Keratinocyte (primary cell): Measurements from ENCODE around the gene ACD.

ENCODE experiments used
- CTCF ChIP-seq, 3 experiments: IDR thresholded peaks in 1 of 3; conservative IDR thresholded peaks in 1 of 3; optimal IDR thresholded peaks in 1 of 3; 2 replicates in 2 of 3; 3 replicates in 1 of 3; pipeline versions ENCODE3 to v1.5.1; 2011; ENCODE audit warnings: low read length in 3 of 3, mild to moderate bottlenecking in 3 of 3, moderate library complexity in 2 of 3, control low read depth in 1 of 3, inconsistent platforms in 1 of 3; ENCODE audit not compliant: insufficient read depth in 2 of 3; ENCODE audit errors: extremely low read depth in 1 of 3
- EZH2 ChIP-seq: IDR thresholded peaks from one replicate; pipeline ENCODE4 v1.6.1; 2012; ENCODE audit warnings: inconsistent platforms, mild to moderate bottlenecking, low read length, moderate library complexity

GRCh38 chr16:67694611-67695010 is 34.6 kb upstream of the ACD start:
- TF ChIP-seq CTCF (optimal IDR thresholded peaks at IDR 0.05 in 1 of 3, IDR thresholded peaks at IDR 0.05 in 1 of 3, conservative IDR thresholded peaks at IDR 0.05 in 1 of 3; ENCODE audit: extremely low read depth in 1 of 3, insufficient read depth in 2 of 3, low read length in 3 of 3): no peak
- TF ChIP-seq EZH2: no peak
